DOHH2 (cell line): ENCODE results near the gene PPP2R5E.

Source experiments
- H3F3A ChIP-seq: fragments of 200-600 bp; sonication (generic), shearing (Covaris generic); 2 replicates; pipeline ENCODE4 v1.6.0; 2016; ENCODE audit warnings: antibody characterized with exemption, mild to moderate bottlenecking; ENCODE audit not compliant: control insufficient read depth, insufficient read depth
- H3K27ac ChIP-seq: fragments of 200-600 bp; sonication (generic); 2 replicates; pipeline ENCODE4 v1.5.1; 2014; ENCODE audit warnings: low read depth, mild to moderate bottlenecking, low read length, moderate library complexity
- H3K27me3 ChIP-seq: fragments of 200-600 bp; sonication (generic); 2 replicates; pipeline ENCODE4 v1.6.1; 2014; ENCODE audit warnings: mild to moderate bottlenecking, low read length, mixed read lengths; ENCODE audit not compliant: control insufficient read depth
- H3K36me3 ChIP-seq: fragments of 200-600 bp; sonication (generic); 2 replicates; pipeline ENCODE4 v1.6.1; 2014; ENCODE audit warnings: mild to moderate bottlenecking, low read length, moderate library complexity, mixed read lengths; ENCODE audit not compliant: control insufficient read depth
- H3K4me1 ChIP-seq: fragments of 200-600 bp; sonication (generic); 2 replicates; pipeline ENCODE4 v1.6.1; 2014; ENCODE audit warnings: mild to moderate bottlenecking, low read length, mixed read lengths; ENCODE audit not compliant: control insufficient read depth
- H3K4me2 ChIP-seq: fragments of 200-600 bp; sonication (generic); 2 replicates; pipeline ENCODE4 v1.6.0; 2014; ENCODE audit warnings: mild to moderate bottlenecking, low read length, moderate library complexity
- H3K4me3 ChIP-seq: fragments of 200-600 bp; sonication (generic); 2 replicates; pipeline ENCODE4 v1.5.1; 2014; ENCODE audit warnings: mild to moderate bottlenecking, low read length, mixed read lengths
- H3K79me2 ChIP-seq: fragments of 200-600 bp; sonication (generic); 2 replicates; pipeline ENCODE4 v1.6.1; 2014; ENCODE audit warnings: mild to moderate bottlenecking, low read length, mixed read lengths; ENCODE audit not compliant: control insufficient read depth
- H3K9me2 ChIP-seq: fragments of 200-600 bp; sonication (generic); replicated peaks from 2 replicates; pipeline ENCODE4 v1.6.1; 2014; ENCODE audit warnings: mild to moderate bottlenecking, low read length, mixed read lengths; ENCODE audit not compliant: control insufficient read depth
- H3K9me3 ChIP-seq: fragments of 200-600 bp; sonication (generic); 2 replicates; pipeline ENCODE4 v1.6.1; 2014; ENCODE audit warnings: antibody characterized with exemption, low read length, mixed read lengths; ENCODE audit not compliant: control insufficient read depth, insufficient read depth
- H4K20me1 ChIP-seq: fragments of 200-600 bp; sonication (generic); 2 replicates; pipeline ENCODE4 v1.6.0; 2014; ENCODE audit warnings: low read depth, mild to moderate bottlenecking, antibody characterized with exemption, low read length, moderate library complexity; ENCODE audit not compliant: control insufficient read depth, insufficient read depth
- EZH2phosphoT487 ChIP-seq: fragments of 200-600 bp; sonication (generic); IDR thresholded peaks from 2 replicates; pipeline ENCODE4 v1.6.1; 2017; ENCODE audit warnings: borderline replicate concordance, mild to moderate bottlenecking, antibody characterized with exemption, low read length, moderate library complexity, mixed read lengths
- TF ChIP-seq, protein P1 (sequence below): fragments of 200-600 bp; sonication (generic); IDR thresholded peaks from one replicate; pipeline ENCODE4 v1.5.1; 2014; ENCODE audit warnings: antibody characterized with exemption, mild to moderate bottlenecking, low read depth, low read length; ENCODE audit not compliant: poor library complexity, severe bottlenecking

Gene PPP2R5E

DNA sequence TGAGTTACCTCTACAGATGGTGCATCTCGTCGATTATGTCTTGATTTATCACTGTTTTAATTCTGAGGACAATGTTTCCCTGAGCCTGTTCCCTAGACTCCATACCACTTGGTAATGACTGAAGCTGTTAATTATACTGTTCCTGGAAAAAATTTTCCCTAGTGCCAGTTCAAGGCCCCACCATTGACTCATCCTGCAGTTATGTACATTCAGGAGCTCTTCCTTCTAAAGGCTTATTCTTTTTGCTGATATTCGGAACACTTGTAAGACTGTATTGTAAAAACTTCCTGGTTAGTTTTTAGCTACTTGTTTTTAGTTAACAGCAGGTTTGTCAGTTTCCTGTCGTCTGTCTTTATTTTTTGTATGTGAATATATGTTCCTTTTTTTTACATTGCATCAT is 30.4 kb upstream of the PPP2R5E start:
- Histone ChIP-seq H3K4me3 (no peak overlapping the region), H3K27ac (no peak overlapping the region), H3K27me3 (0 out of 2 replicates have a peak, but pooled peaks cover 5% of the 10 kb centered on the region), H3K9me3 (no peaks in the 10 kb centered on the region), H3K79me2 (no peaks in the 10 kb centered on the region), H3K4me1 (no peaks in the 10 kb centered on the region), H3K4me2 (no peak overlapping the region), H3F3A (no peaks in the 10 kb centered on the region), H4K20me1 (no peaks in the 10 kb centered on the region), H3K36me3 (no peaks in the 10 kb centered on the region), H3K9me2 (no peaks in the 10 kb centered on the region)
- no peak for TF ChIP-seq EZH2phosphoT487
- TF ChIP-seq, protein P1, sequence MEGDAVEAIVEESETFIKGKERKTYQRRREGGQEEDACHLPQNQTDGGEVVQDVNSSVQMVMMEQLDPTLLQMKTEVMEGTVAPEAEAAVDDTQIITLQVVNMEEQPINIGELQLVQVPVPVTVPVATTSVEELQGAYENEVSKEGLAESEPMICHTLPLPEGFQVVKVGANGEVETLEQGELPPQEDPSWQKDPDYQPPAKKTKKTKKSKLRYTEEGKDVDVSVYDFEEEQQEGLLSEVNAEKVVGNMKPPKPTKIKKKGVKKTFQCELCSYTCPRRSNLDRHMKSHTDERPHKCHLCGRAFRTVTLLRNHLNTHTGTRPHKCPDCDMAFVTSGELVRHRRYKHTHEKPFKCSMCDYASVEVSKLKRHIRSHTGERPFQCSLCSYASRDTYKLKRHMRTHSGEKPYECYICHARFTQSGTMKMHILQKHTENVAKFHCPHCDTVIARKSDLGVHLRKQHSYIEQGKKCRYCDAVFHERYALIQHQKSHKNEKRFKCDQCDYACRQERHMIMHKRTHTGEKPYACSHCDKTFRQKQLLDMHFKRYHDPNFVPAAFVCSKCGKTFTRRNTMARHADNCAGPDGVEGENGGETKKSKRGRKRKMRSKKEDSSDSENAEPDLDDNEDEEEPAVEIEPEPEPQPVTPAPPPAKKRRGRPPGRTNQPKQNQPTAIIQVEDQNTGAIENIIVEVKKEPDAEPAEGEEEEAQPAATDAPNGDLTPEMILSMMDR, result no peak

DNA sequence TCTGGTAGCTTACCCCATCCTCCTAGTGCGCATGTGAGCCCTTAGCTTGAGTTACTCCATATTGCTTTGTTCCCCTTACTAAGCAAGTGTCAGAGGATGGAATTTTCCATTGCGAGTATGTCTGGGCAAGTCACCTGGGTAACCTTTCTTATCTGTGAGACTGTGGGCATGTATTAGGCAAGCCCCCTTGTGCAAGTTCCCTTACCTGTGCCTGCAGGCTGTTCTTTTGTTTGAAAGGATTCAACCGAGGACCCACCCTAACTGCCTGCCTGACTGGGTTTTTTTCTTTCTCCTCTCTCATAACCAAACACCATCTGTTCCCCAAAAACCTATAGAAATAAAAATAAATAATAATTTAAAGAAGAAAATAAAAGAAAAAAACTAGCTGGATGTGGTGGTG is 22.3 kb upstream of the PPP2R5E start:
- Histone ChIP-seq H3K4me2 (no peak overlapping the region), H3K9me2 (no peaks in the 10 kb centered on the region), H3K9me3 (no peaks in the 10 kb centered on the region), H3K79me2 (no peaks in the 10 kb centered on the region), H3K27me3 (peaks cover 9% of the 10 kb centered on the region), H3K36me3 (no peaks in the 10 kb centered on the region), H3K27ac (no peak overlapping the region), H3K4me1 (no peaks in the 10 kb centered on the region), H3K4me3 (no peak overlapping the region), H3F3A (no peaks in the 10 kb centered on the region), H4K20me1 (no peaks in the 10 kb centered on the region)
- no peak for TF ChIP-seq EZH2phosphoT487
- TF ChIP-seq, protein P1, result no peak

DNA sequence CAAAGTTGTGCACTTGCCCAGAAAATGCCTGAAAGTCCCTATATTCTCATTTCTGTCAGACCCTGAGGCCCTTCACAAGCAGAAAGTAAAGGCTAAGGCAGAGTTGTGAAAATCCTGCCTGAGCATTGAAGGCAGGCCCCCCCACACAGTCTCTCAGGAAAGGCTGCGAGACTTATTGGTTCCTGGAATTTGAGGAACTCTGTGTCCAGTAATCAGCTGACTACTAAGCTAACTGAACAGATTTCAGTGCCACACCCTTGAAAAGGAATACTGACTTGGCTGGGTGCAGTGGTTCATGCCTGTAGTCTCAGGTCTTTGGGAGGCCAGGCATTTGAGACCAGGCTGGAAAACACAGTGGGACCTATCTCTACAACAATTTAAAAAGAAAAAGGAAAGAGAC is 21.1 kb upstream of the PPP2R5E start:
- TF ChIP-seq EZH2phosphoT487, result no peak
- TF ChIP-seq, protein P1, result no peak
- no peak overlapping the region for H3K27ac ChIP-seq
- no peaks in the 10 kb centered on the region for H3K79me2 ChIP-seq
- no peak overlapping the region for H3K4me2 ChIP-seq
- H3K4me3 ChIP-seq, result no peak overlapping the region
- H3K9me3 ChIP-seq, result no peaks in the 10 kb centered on the region
- no peaks in the 10 kb centered on the region for H3K9me2 ChIP-seq
- H4K20me1 ChIP-seq, result no peaks in the 10 kb centered on the region
- H3F3A ChIP-seq, result no peaks in the 10 kb centered on the region
- H3K4me1 ChIP-seq, result no peaks in the 10 kb centered on the region
- no peaks in the 10 kb centered on the region for H3K36me3 ChIP-seq
- H3K27me3 ChIP-seq, result peaks cover 9% of the 10 kb centered on the region
